Peyer's patch (tissue), 4 donors: ENCODE data around the gene EPB41L1.

Experiments used
- POLR2A ChIP-seq, 2 donors: fragments of 450-650 bp; IDR thresholded peaks; one replicate each; pipeline ENCODE4 v1.5.1; 2017; ENCODE audit warnings: antibody characterized with exemption in 2 of 2, mild to moderate bottlenecking in 2 of 2, moderate library complexity in 2 of 2
- TF ChIP-seq, protein P1 (sequence below), 6 experiments: fragments of 450-650 bp in 4 of 6; fragments of 200-600 bp in 2 of 6; sonication (generic) in 1 of 6; IDR thresholded peaks; one replicate each; pipeline ENCODE4 v1.5.1; 2017 to 2019; ENCODE audit warnings: antibody characterized with exemption in 6 of 6, mild to moderate bottlenecking in 3 of 6, moderate library complexity in 1 of 6

DNA sequence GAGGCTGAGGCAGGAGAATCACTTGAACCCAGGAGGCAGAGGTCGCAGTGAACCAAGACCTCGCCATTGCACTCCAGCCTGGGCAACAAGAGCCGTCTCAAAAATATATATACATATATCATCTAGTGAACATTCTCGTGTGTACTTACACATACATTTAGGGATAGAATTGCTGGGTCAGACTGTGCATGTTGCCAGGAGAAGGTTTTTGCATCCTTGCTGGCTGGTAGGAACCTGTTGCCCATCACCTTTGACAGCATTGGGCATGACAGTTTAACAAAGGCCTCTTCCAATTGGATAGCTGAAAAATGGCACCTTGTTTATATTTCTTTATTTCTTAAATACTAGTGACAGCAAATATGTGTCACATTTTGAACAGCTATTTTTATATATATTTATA is 87.1 kb downstream of the EPB41L1 start:
- TF ChIP-seq, protein P1, sequence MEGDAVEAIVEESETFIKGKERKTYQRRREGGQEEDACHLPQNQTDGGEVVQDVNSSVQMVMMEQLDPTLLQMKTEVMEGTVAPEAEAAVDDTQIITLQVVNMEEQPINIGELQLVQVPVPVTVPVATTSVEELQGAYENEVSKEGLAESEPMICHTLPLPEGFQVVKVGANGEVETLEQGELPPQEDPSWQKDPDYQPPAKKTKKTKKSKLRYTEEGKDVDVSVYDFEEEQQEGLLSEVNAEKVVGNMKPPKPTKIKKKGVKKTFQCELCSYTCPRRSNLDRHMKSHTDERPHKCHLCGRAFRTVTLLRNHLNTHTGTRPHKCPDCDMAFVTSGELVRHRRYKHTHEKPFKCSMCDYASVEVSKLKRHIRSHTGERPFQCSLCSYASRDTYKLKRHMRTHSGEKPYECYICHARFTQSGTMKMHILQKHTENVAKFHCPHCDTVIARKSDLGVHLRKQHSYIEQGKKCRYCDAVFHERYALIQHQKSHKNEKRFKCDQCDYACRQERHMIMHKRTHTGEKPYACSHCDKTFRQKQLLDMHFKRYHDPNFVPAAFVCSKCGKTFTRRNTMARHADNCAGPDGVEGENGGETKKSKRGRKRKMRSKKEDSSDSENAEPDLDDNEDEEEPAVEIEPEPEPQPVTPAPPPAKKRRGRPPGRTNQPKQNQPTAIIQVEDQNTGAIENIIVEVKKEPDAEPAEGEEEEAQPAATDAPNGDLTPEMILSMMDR (IDR thresholded peaks at IDR 0.05) = no peak
- no peak for TF ChIP-seq POLR2A (IDR thresholded peaks at IDR 0.05)
